HEK293T (cell line): ENCODE measurements around the gene RNASEH2B.

Experiments
- ARNT ChIP-seq: fragments of 450-650 bp; IDR thresholded peaks from 2 replicates; pipeline ENCODE4 v1.6.1; 2017; ENCODE audit warnings: mild to moderate bottlenecking
- BHLHE40 ChIP-seq: fragments of 450-650 bp; IDR thresholded peaks from 2 replicates; pipeline ENCODE4 v1.6.1; 2016; ENCODE audit warnings: mild to moderate bottlenecking, moderate library complexity, borderline replicate concordance
- CTBP1 ChIP-seq: fragments of 450-650 bp; IDR thresholded peaks from 2 replicates; pipeline ENCODE4 v1.6.1; 2016; ENCODE audit warnings: borderline replicate concordance
- ELF4 ChIP-seq: fragments of 450-650 bp; IDR thresholded peaks from 2 replicates; pipeline ENCODE4 v1.6.1; 2017; ENCODE audit warnings: antibody characterized with exemption
- FOXA1 ChIP-seq: fragments of 450-650 bp; IDR thresholded peaks from 2 replicates; pipeline ENCODE4 v1.6.1; 2016; ENCODE audit warnings: mild to moderate bottlenecking
- FOXM1 ChIP-seq: fragments of 450-650 bp; IDR thresholded peaks from 2 replicates; pipeline ENCODE4 v1.6.1; 2017; ENCODE audit warnings: mild to moderate bottlenecking, borderline replicate concordance
- LEF1 ChIP-seq: fragments of 450-650 bp; IDR thresholded peaks from 2 replicates; pipeline ENCODE4 v1.6.1; 2017; ENCODE audit warnings: mild to moderate bottlenecking, borderline replicate concordance
- NFRKB ChIP-seq: fragments of 450-650 bp; IDR thresholded peaks from 2 replicates; pipeline ENCODE4 v1.6.1; 2016; ENCODE audit warnings: mild to moderate bottlenecking, moderate library complexity
- SP1 ChIP-seq: fragments of 450-650 bp; IDR thresholded peaks from 2 replicates; pipeline ENCODE4 v1.6.1; 2017
- SUZ12 ChIP-seq: fragments of 450-650 bp; IDR thresholded peaks from 2 replicates; pipeline ENCODE4 v1.6.1; 2016; ENCODE audit warnings: mild to moderate bottlenecking
- TARDBP ChIP-seq: fragments of 450-650 bp; IDR thresholded peaks from 2 replicates; pipeline ENCODE4 v1.6.1; 2016
- TF ChIP-seq, protein P1 (sequence below): fragments of 450-650 bp; IDR thresholded peaks from 2 replicates; pipeline ENCODE4 v1.6.1; 2016

DNA sequence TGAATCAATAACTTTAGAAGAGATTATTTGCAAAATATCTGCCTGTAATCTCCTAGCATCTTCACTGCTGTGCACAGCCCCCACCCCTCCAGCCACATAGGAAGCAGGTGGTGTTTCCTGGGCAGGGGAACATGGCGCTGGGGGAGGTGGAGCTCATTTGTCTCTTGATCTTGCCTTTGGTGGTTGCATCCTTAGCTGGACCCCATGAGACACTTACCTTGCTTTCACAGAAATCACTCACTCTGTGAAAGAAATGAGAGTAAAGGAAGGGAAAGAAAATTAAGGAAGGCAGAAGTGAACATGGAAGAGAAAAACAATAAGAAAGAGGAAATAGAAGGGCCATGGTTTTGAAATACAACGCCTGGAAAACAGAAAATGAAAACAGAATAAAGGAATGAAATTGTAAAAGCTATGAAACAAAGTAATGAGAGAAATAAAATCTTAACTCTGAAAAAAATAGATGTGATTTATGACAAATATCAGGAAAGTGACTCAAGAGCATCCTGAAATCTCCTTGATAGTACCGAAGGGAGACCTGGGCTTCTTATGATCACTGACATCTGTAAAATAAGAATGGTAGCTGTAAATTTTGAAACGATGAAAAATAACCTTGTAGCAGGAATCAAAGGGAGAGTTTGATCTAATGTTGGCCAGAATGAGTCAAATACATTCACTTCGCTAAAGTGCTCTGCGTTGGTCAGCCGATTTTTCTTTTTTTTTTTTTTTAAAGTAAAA lies 17.2 kb upstream of the RNASEH2B start:
- TF ChIP-seq ELF4 (no peak), CTBP1 (no peak), FOXA1 (no peak), TARDBP (no peak), LEF1 (no peak), ARNT (no peak), NFRKB (no peak), BHLHE40 (no peak), FOXM1 (no peak), SP1 (no peak), SUZ12 (no peak)
- TF ChIP-seq, protein P1, sequence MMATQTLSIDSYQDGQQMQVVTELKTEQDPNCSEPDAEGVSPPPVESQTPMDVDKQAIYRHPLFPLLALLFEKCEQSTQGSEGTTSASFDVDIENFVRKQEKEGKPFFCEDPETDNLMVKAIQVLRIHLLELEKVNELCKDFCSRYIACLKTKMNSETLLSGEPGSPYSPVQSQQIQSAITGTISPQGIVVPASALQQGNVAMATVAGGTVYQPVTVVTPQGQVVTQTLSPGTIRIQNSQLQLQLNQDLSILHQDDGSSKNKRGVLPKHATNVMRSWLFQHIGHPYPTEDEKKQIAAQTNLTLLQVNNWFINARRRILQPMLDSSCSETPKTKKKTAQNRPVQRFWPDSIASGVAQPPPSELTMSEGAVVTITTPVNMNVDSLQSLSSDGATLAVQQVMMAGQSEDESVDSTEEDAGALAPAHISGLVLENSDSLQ: no peak
